Gastrocnemius medialis (tissue), 4 donors: ENCODE measurements around the gene URAD.

Source experiments
- POLR2A ChIP-seq, 2 donors: fragments of 450-650 bp; IDR thresholded peaks; one replicate each; pipeline ENCODE4 v1.6.1; 2017; ENCODE audit warnings: antibody characterized with exemption in 2 of 2, mild to moderate bottlenecking in 2 of 2, moderate library complexity in 2 of 2
- TF ChIP-seq, protein P1 (sequence below), 5 experiments: fragments of 450-650 bp in 3 of 5; fragments of 200-600 bp in 2 of 5; sonication (generic) in 2 of 5; IDR thresholded peaks in 4 of 5; conservative IDR thresholded peaks in 1 of 5; 1 replicate in 4 of 5; 2 replicates in 1 of 5; pipeline ENCODE4 v1.5.1; 2016 to 2019; ENCODE audit warnings: antibody characterized with exemption in 5 of 5, mild to moderate bottlenecking in 3 of 5, moderate library complexity in 3 of 5

DNA sequence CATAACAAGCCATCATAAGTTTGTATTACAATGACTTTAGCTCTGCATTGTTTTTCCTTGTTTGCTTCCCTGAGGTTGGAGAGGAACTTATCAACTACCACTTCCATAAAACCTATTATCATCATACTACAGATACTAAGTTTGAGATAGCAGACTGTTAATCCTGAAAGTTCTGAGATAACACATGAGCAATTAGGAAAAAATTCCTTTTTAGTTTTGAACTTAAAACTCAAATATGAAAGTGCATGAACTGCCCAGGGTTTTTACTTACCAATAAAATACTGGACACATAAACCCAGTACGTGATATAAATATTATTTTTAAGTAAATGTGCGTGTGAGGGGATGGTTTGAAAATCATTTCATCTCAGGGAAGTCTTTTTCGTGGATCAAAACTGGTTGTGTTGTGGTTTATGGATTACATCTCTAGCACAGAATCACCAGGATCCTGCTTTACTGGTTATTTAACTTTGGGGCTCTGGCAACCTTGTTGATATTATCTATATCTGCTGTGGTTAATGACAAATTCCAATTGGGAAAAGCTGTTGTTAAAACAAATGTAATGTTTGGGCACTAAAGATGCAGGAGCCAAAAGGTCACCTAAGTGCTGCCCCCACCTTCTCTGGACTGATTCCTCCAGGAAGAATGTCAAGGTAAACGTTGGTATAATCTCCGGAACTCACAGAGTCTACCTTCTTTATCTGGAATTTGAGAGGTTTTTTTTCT, 31.8 kb downstream of the URAD start:
- no peak for TF ChIP-seq POLR2A (IDR thresholded peaks at IDR 0.05)
- TF ChIP-seq, protein P1, sequence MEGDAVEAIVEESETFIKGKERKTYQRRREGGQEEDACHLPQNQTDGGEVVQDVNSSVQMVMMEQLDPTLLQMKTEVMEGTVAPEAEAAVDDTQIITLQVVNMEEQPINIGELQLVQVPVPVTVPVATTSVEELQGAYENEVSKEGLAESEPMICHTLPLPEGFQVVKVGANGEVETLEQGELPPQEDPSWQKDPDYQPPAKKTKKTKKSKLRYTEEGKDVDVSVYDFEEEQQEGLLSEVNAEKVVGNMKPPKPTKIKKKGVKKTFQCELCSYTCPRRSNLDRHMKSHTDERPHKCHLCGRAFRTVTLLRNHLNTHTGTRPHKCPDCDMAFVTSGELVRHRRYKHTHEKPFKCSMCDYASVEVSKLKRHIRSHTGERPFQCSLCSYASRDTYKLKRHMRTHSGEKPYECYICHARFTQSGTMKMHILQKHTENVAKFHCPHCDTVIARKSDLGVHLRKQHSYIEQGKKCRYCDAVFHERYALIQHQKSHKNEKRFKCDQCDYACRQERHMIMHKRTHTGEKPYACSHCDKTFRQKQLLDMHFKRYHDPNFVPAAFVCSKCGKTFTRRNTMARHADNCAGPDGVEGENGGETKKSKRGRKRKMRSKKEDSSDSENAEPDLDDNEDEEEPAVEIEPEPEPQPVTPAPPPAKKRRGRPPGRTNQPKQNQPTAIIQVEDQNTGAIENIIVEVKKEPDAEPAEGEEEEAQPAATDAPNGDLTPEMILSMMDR (IDR thresholded peaks at IDR 0.05 in 4 of 5, conservative IDR thresholded peaks at IDR 0.05 in 1 of 5): no peak
